ENCODE results near the gene ADAMTS15.

ADAMTS15 gene

GRCh38 chr11:130522284-130522961 lies 74.0 kb downstream of the ADAMTS15 start:
- TF ChIP-seq CTCF (conservative IDR thresholded peaks at IDR 0.05; ENCODE audit: control insufficient read depth, insufficient read depth, low read depth, low read length): no peak
- H3K4me3 ChIP-seq (ENCODE audit: control insufficient read depth, low read depth, low read length): no peak overlapping the region
- DNase-seq (ENCODE audit: low read depth): peak; percentile 95

- no peak for TF ChIP-seq CTCF (conservative IDR thresholded peaks at IDR 0.05; ENCODE audit: control insufficient read depth, insufficient read depth, low read depth, low read length)
- H3K4me3 ChIP-seq (ENCODE audit: control insufficient read depth, low read depth, low read length): no peak overlapping the region
- DNase-seq (ENCODE audit: low read depth): no peak
Observed at GRCh38 chr11:130523166-130523565, 74.7 kb downstream of the ADAMTS15 start.

GRCh38 chr11:130523609-130524008 lies 75.2 kb downstream of the ADAMTS15 start:
- TF ChIP-seq CTCF (conservative IDR thresholded peaks at IDR 0.05; ENCODE audit: control insufficient read depth, insufficient read depth, low read depth, low read length): no peak
- H3K4me3 ChIP-seq (ENCODE audit: control insufficient read depth, low read depth, low read length): no peak overlapping the region
- DNase-seq (ENCODE audit: low read depth): peak; percentile 97

GRCh38 chr11:130524132-130524790 lies 75.8 kb downstream of the ADAMTS15 start:
- TF ChIP-seq CTCF (conservative IDR thresholded peaks at IDR 0.05; ENCODE audit: control insufficient read depth, insufficient read depth, low read depth, low read length): no peak
- no peak overlapping the region for H3K4me3 ChIP-seq (ENCODE audit: control insufficient read depth, low read depth, low read length)
- DNase-seq (ENCODE audit: low read depth): no peak

- no peak for DNase-seq (ENCODE audit: low read depth)
Observed at GRCh38 chr11:130525307-130525706, 76.9 kb downstream of the ADAMTS15 start.

More at GRCh38 chr11:130525307-130525706, 76.9 kb downstream of the ADAMTS15 start:
- H3K4me3 ChIP-seq (ENCODE audit: control insufficient read depth, low read depth, low read length): no peak overlapping the region
- TF ChIP-seq CTCF (conservative IDR thresholded peaks at IDR 0.05; ENCODE audit: control insufficient read depth, insufficient read depth, low read depth, low read length): no peak

Data from fibroblast of mammary gland (primary cell).